Measurements from ENCODE around the gene PCDHA1. TPM values are rescaled to one million over a fixed set of nuclear protein-coding genes. Genes with fewer than 3 reads are reported as not detected.

PCDHA1 gene
- total RNA-seq, 2 donors from 2014 or later: not detected

GRCh38 chr5:141022384-141022783 lies 236.4 kb downstream of the PCDHA1 start:
- 93 to 96% methylated on average over 1 of the region's 1 CpG for WGBS, 2 donors
- TF ChIP-seq CTCF (IDR thresholded peaks at IDR 0.05) (no peak), POLR2A (IDR thresholded peaks at IDR 0.05) (no peak)
- no peaks in the 10 kb centered on the region for H3K27me3 ChIP-seq
- DNase-seq: no peak
- H3K36me3 ChIP-seq (replicated peaks in 1 of 2; ENCODE audit: insufficient read depth in 1 of 2, low read depth in 2 of 2): no peaks in the 10 kb centered on the region
- intact Hi-C loops (cut with DNase I): no loop called here
- ATAC-seq: no peak
- no peak overlapping the region for H3K27ac ChIP-seq
- H3K9me3 ChIP-seq: no peaks in the 10 kb centered on the region
- H3K4me1 ChIP-seq: no peaks in the 10 kb centered on the region
- H3K4me3 ChIP-seq: no peak overlapping the region

- H3K36me3 ChIP-seq (replicated peaks in 1 of 2; ENCODE audit: insufficient read depth in 1 of 2, low read depth in 2 of 2): no peaks in the 10 kb centered on the region
- intact Hi-C loops (cut with DNase I): no loop called here
- no peak for DNase-seq
- WGBS, 2 donors: 76 to 80% methylated on average over 15 of the region's 15 CpGs
- H3K9me3 ChIP-seq: no peaks in the 10 kb centered on the region
- no peak overlapping the region for H3K4me3 ChIP-seq
- ATAC-seq: no peak
- H3K27me3 ChIP-seq: no peaks in the 10 kb centered on the region
- H3K27ac ChIP-seq: no peak overlapping the region
- no peak for TF ChIP-seq POLR2A (IDR thresholded peaks at IDR 0.05)
- H3K4me1 ChIP-seq: no peaks in the 10 kb centered on the region
Measured at GRCh38 chr5:141031006-141031405, 245.1 kb downstream of the PCDHA1 start.

DNA sequence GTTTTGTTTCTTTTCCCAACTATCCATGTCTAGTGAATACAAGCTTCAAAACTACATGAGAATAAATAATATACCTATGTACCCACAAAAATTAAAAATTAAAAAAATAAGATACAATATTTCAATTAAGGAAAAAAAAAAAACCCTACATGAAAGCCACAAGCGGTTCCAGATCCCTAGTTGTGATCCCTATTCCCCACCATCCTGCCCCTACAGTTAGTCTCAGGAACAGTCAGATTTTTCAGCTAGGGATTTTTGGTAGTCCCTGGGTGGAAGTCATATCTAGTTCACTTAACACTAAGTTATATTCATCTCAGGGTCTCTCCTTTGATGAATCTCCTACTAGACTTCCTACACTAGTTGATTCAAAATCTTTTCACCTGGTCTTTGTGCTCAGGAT lies 246.7 kb downstream of the PCDHA1 start:
- no peak for DNase-seq
- Histone ChIP-seq H3K9me3 (no peaks in the 10 kb centered on the region), H3K36me3 (replicated peaks in 1 of 2; ENCODE audit: insufficient read depth in 1 of 2, low read depth in 2 of 2) (no peaks in the 10 kb centered on the region), H3K4me1 (no peaks in the 10 kb centered on the region), H3K4me3 (no peak overlapping the region), H3K27ac (no peak overlapping the region), H3K27me3 (no peaks in the 10 kb centered on the region)
- 48 to 57% methylated on average over 1 of the region's 1 CpG for WGBS, 2 donors
- TF ChIP-seq POLR2A (IDR thresholded peaks at IDR 0.05): no peak
- TF ChIP-seq CTCF (IDR thresholded peaks at IDR 0.05): no peak
- intact Hi-C loops (cut with DNase I): no loop called here
- ATAC-seq: no peak

- Histone ChIP-seq H3K27ac (no peak overlapping the region), H3K9me3 (no peaks in the 10 kb centered on the region), H3K27me3 (no peaks in the 10 kb centered on the region), H3K4me3 (no peak overlapping the region), H3K36me3 (replicated peaks in 1 of 2; ENCODE audit: insufficient read depth in 1 of 2, low read depth in 2 of 2) (no peaks in the 10 kb centered on the region), H3K4me1 (peaks cover 8% of the 10 kb centered on the region)
- intact Hi-C loops (cut with DNase I): no loop called here
- TF ChIP-seq POLR2A (IDR thresholded peaks at IDR 0.05) (no peak), CTCF (IDR thresholded peaks at IDR 0.05) (no peak)
- ATAC-seq (no peak), DNase-seq (no peak)
Measured at GRCh38 chr5:141039061-141039460, 253.1 kb downstream of the PCDHA1 start.

GRCh38 chr5:141039517-141039916 lies 253.6 kb downstream of the PCDHA1 start:
- peaks cover 8% of the 10 kb centered on the region for H3K4me1 ChIP-seq
- peak overlapping the region in 3 of 4 donors; percentile 89 to 92 (median 90) for H3K27ac ChIP-seq
- intact Hi-C loops (cut with DNase I): no loop called here
- TF ChIP-seq POLR2A (IDR thresholded peaks at IDR 0.05) (no peak), CTCF (IDR thresholded peaks at IDR 0.05) (no peak)
- peak overlapping the region in 1 of 2 donors; percentile 2 for H3K4me3 ChIP-seq
- H3K36me3 ChIP-seq (replicated peaks in 1 of 2; ENCODE audit: insufficient read depth in 1 of 2, low read depth in 2 of 2): no peaks in the 10 kb centered on the region
- H3K27me3 ChIP-seq: no peaks in the 10 kb centered on the region
- DNase-seq (peak; percentile 3 to 22 (median 14)), ATAC-seq (no peak)
- 33 to 39% methylated on average over 3 of the region's 3 CpGs for WGBS, 2 donors
- H3K9me3 ChIP-seq: no peaks in the 10 kb centered on the region

Data from body of pancreas (tissue), 4 donors.